HG03039 (cell line): ENCODE results near the gene SPACA9.

Experiments used
- ATAC-seq: cut with Tn5 transposase; IDR thresholded peaks from one replicate; pipeline ENCODE4 v1.9.1; 2021; ENCODE audit warnings: mild to moderate bottlenecking, moderate library complexity; ENCODE audit not compliant: unreplicated experiment

SPACA9 gene

DNA sequence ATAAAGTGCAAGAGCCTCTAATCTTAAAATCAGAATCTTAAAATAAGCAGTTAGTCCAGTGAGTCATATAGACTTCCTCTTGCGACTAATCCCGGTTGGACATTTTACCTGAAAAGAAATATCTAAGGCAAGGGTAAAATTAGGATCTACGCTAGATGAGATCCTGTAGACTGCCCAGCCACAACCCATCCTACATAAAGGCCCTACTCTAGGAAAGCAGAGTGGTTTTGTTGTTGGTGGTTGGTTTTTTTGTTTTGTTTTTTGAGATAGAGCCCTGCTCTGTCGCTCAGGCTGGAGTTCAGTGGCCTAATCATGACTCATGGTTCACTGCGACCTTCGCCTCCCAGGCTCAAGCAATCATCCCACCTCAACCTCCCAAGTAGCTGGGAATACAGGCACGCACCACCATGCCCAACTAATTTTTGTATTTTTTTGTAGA is 58.8 kb downstream of the SPACA9 start:
- ATAC-seq, result no peak

DNA sequence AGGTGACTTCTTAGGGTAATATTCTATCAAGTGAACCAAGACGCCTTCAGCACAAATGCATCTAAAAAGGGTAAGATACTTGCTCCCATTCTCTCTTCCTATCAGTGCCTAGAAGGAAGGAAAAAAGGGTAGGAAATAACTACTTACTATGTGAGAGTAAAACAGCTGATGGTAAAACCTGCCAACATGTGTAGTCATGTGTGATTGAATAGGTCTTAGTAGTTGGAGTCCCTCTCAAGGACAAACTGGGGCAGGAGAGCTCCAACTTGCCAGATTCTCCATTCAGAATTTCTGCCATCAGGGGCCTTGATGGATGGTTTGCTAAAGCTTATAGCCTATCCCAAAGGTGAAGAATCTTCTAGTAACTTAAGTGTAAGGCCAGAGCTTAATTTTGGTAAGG is 60.5 kb downstream of the SPACA9 start:
- no peak for ATAC-seq
